GM12892 (cell line): ENCODE results near the gene SH2D7.

Source experiments
- POLR2A ChIP-seq: IDR thresholded peaks from 2 replicates; pipeline ENCODE4 v1.6.1; 2011; ENCODE audit warnings: low read depth, low read length, control low read depth
- POLR2AphosphoS5 ChIP-seq: IDR thresholded peaks from 2 replicates; pipeline ENCODE4 v1.6.1; 2011; ENCODE audit warnings: low read depth, low read length, control low read depth
- TAF1 ChIP-seq: IDR thresholded peaks from 2 replicates; pipeline ENCODE4 v1.6.1; 2011; ENCODE audit warnings: low read depth, mild to moderate bottlenecking, control low read depth, low read length, borderline replicate concordance

DNA sequence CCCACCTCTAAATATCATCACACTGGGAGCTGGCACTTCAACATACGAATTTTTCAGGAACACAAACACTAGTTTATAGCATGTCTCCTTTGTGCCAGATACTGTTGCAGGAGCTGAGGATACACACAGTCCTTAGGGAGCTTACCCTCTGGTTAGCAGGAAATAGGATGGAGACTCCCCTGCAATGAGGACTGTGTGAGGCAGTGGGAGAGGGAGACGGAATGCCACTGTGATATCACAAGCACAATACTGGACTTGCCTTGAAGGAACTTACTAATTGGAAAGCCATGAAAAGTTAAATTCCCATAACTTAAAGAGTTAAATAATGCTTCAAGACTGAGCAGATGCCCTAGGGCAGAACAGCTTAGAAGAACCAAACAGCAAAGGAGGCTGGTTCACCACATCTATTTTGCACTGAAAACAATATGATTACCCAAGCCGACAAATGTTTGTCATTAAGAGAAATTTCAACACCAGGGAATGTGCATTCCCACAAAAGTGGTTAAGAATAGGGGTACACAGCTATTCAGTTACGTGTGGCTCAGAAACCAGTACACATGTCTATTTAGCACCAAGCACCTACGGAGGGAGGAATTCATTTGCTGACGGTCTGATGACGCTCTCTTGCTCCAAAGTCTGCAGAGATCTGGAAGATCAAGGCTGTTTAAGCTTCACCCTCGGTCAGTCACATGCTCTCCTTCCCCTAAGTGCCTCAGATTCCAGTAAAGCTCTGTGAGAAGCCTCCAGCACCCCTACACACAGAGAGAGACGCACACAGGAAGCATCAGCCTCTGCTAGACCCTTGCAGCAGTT, 20.1 kb upstream of the SH2D7 start:
- TF ChIP-seq POLR2AphosphoS5 (no peak), POLR2A (no peak), TAF1 (no peak)
